C4-2B (cell line): Measurements from ENCODE around the gene PKLR.
A peak's percentile ranks its signal among the peaks of the same experiment; 100 is the strongest.

Source experiments
- H3K27ac ChIP-seq: fragments of 450-650 bp; 2 replicates; pipeline ENCODE4 v1.5.1; 2017
- ZFX ChIP-seq: fragments of 450-650 bp; IDR thresholded peaks from 2 replicates; pipeline ENCODE4 v1.6.1; 2017
- TF ChIP-seq, protein P1 (sequence below): fragments of 450-650 bp; conservative IDR thresholded peaks from 2 replicates; pipeline ENCODE4 v1.5.1; 2017; ENCODE audit warnings: mild to moderate bottlenecking

Gene PKLR

DNA sequence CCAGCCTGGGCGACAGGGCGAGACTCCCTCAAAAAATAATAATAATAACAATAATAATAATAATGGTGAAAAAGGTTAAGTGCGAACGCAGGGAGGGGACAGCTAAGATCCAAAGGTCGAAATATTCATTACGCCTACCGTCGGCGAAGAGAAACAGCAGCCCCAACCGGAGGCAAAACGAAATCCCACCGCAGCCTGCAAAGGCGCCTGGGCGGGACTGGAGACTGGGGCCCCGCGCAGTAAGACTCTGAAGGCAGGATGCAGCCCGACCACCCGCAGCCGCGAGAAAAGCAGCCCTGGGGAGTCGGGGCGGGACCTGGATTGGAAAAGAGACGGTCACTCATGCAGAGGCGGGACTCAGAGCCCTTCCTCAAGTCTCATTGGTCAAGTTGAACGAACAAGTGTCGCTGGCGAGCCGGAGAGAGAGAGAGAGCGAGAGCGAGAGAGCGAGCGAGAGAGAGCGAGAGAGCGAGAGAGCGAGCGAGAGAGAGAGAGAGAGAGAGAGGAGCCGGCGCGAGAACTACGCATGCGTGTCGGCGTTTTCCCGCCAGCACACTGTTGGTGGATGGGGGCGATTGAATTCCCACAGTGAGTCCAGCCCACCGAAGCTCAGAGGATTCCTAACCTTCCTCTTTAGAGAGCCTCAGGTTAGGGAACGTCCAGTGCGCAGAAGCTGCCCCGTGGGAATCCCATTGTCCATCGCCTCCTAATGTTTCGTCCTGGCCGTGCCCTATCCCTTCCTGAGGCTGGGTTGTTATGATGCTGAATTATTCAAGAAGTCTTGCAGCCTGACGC, 56.7 kb downstream of the PKLR start:
- TF ChIP-seq, protein P1, sequence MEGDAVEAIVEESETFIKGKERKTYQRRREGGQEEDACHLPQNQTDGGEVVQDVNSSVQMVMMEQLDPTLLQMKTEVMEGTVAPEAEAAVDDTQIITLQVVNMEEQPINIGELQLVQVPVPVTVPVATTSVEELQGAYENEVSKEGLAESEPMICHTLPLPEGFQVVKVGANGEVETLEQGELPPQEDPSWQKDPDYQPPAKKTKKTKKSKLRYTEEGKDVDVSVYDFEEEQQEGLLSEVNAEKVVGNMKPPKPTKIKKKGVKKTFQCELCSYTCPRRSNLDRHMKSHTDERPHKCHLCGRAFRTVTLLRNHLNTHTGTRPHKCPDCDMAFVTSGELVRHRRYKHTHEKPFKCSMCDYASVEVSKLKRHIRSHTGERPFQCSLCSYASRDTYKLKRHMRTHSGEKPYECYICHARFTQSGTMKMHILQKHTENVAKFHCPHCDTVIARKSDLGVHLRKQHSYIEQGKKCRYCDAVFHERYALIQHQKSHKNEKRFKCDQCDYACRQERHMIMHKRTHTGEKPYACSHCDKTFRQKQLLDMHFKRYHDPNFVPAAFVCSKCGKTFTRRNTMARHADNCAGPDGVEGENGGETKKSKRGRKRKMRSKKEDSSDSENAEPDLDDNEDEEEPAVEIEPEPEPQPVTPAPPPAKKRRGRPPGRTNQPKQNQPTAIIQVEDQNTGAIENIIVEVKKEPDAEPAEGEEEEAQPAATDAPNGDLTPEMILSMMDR, result no peak
- TF ChIP-seq ZFX, result no peak
- peak overlapping the region; percentile 67 for H3K27ac ChIP-seq

DNA sequence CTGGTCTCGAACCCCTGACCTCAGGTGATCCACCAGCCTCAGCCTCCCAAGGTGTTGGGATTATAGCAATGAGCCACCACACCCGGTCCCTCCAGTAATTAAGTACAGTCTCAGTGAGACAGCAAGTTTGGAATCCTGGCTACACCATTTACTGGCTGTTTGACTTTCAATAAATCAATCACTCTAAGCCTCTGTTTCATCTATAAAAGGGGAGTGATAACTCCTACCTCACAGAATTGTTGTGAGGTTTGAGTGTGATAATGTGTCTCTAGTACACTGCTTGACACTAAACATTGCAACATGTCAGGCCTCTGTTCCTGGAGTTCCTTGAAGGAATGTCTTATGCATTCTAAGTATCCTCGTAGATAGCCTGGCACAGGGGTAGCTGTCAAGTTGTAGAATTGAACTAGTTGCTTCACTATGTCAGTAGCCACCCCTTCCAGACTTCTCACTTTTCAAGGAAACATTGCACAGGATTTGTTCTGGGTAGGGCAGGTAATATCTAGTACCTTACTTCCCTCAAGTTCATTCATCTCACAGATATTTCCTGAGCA, 58.4 kb downstream of the PKLR start:
- TF ChIP-seq ZFX, result no peak
- TF ChIP-seq, protein P1, result no peak

DNA sequence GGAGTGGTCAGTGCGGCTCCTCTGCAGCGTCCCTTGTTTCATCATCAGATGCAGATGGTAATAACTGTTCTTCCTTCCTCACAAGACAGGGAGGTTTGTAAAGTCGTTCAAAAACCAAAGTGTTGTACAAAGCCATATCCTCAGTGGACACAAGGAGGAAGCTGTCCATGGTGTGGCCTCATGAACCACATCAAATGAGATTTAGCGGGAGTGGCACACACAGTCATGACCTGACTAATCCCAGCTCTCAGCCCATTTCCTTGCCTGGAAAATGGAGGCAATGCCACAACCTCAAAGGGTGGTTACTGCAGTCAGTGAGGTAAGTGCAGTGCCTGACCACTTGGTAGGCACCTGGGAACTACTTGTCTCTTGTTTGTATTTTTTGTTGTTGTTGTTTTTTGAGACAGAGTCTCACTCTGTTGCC, 59.4 kb downstream of the PKLR start:
- no peak overlapping the region for H3K27ac ChIP-seq
- TF ChIP-seq ZFX, result no peak
- TF ChIP-seq, protein P1, result no peak

More for the DNA sequence above, 58.4 kb downstream of the PKLR start:
- H3K27ac ChIP-seq, result no peak overlapping the region

DNA sequence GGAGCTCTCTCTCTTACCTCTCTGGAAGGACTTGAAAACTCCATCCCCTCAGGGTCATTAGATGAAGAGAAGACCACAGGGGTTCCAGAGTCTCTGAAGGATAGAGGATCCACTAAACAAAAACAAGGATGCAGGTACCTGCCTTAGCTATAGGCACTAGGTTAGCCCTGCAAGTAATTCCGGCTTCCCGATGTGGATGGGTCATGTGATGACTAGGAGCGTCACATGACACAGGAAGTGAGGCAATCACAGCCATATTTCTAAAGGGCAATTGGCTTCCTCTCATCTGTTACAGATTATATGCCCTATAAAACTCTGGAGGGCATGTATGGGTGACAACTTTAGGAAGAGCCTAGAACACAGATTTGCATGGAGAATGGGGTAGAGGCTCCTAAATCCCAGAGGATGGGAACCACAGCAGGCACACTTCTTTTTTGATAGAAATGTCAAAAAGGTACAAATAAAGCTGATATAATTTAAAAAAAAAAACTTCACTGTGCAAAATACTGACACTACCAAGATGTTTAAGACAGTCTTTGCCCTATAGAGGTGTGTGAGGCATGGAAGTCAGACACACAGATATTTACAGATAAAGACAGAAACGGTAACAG, 60.1 kb downstream of the PKLR start:
- H3K27ac ChIP-seq, result no peak overlapping the region
- TF ChIP-seq ZFX, result no peak
- TF ChIP-seq, protein P1, result no peak
